HEK293 (cell line): ENCODE results near the gene GFOD1.

Source experiments
- ZNF292 ChIP-seq: fragments of 450-650 bp; formaldehyde crosslinking; IDR thresholded peaks from 2 replicates; pipeline ENCODE4 v1.5.1; 2016; ENCODE audit warnings: low read depth, missing biosample characterization, missing genetic modification characterization, borderline replicate concordance
- TF ChIP-seq, protein P1 (sequence below): fragments of 450-650 bp; formaldehyde crosslinking; IDR thresholded peaks from 2 replicates; pipeline ENCODE4 v1.5.1; 2016; ENCODE audit warnings: missing biosample characterization, missing genetic modification characterization

DNA sequence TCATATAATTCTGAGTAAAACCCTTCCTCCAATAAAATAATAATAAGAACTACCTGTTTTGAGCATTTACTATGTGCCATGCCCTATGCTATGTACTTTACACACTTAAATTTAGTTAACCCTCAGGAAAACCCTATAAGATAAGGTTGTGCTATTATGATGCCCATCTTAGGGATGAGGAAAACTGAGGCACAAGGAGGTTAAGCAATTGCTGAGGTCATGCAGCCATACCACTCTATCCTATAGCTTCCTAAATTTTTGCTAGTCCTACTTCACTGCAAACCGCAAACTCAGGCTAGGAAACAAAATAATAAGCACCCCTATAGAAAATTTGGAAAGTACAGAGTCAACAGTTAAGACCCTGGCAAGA, 38.9 kb upstream of the GFOD1 start:
- TF ChIP-seq ZNF292 (tag by site-specific recombination): no peak
- TF ChIP-seq, protein P1, sequence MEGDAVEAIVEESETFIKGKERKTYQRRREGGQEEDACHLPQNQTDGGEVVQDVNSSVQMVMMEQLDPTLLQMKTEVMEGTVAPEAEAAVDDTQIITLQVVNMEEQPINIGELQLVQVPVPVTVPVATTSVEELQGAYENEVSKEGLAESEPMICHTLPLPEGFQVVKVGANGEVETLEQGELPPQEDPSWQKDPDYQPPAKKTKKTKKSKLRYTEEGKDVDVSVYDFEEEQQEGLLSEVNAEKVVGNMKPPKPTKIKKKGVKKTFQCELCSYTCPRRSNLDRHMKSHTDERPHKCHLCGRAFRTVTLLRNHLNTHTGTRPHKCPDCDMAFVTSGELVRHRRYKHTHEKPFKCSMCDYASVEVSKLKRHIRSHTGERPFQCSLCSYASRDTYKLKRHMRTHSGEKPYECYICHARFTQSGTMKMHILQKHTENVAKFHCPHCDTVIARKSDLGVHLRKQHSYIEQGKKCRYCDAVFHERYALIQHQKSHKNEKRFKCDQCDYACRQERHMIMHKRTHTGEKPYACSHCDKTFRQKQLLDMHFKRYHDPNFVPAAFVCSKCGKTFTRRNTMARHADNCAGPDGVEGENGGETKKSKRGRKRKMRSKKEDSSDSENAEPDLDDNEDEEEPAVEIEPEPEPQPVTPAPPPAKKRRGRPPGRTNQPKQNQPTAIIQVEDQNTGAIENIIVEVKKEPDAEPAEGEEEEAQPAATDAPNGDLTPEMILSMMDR (tag by site-specific recombination): no peak
